GM23338 (cell line): ENCODE data around the gene PTGDR2. TPM values are rescaled to one million over a fixed set of nuclear protein-coding genes. Genes with fewer than 3 reads are reported as not detected.

ENCODE experiments used
- ATAC-seq: fragments of 200-7000 bp; cut with Tn5 transposase; 3 replicates; pipeline ENCODE4 v1.9.1; 2020
- DNase-seq: peaks from one replicate; pipeline ENCODE4 v3.0.0-alpha.2; 2015; ENCODE audit warnings: low spot score
- H2AFZ ChIP-seq: fragments of 200-600 bp; sonication (generic); 2 replicates; pipeline ENCODE4 v1.8.0; 2016; ENCODE audit warnings: antibody characterized with exemption, mild to moderate bottlenecking, moderate library complexity
- H3F3A ChIP-seq: fragments of 200-600 bp; sonication (generic); replicated peaks from 2 replicates; pipeline ENCODE4 v1.8.0; 2017; ENCODE audit warnings: antibody characterized with exemption, mixed run types, low read depth
- H3K27ac ChIP-seq: fragments of 200-600 bp; sonication (generic); 2 replicates; pipeline ENCODE4 v1.6.1; 2016; ENCODE audit warnings: low read depth
- H3K27me3 ChIP-seq: fragments of 200-600 bp; sonication (generic); 2 replicates; pipeline ENCODE4 v1.8.0; 2016; ENCODE audit warnings: mild to moderate bottlenecking, mixed run types, moderate library complexity; ENCODE audit not compliant: insufficient read depth
- H3K36me3 ChIP-seq: fragments of 200-600 bp; sonication (generic); 2 replicates; pipeline ENCODE4 v1.8.0; 2016; ENCODE audit warnings: mild to moderate bottlenecking; ENCODE audit not compliant: insufficient read depth
- H3K4me1 ChIP-seq: fragments of 200-600 bp; sonication (generic); 2 replicates; pipeline ENCODE4 v1.8.0; 2016; ENCODE audit warnings: mild to moderate bottlenecking, moderate library complexity; ENCODE audit not compliant: insufficient read depth
- H3K4me2 ChIP-seq: fragments of 200-600 bp; sonication (generic); 2 replicates; pipeline ENCODE4 v1.7.1; 2017; ENCODE audit warnings: mixed run types
- H3K4me3 ChIP-seq: fragments of 200-600 bp; sonication (generic); 2 replicates; pipeline ENCODE4 v1.6.1; 2016; ENCODE audit warnings: mixed run types
- H3K79me2 ChIP-seq: fragments of 200-600 bp; sonication (generic); replicated peaks from 2 replicates; pipeline ENCODE4 v1.8.0; 2017; ENCODE audit warnings: mild to moderate bottlenecking; ENCODE audit not compliant: insufficient read depth
- H3K9me2 ChIP-seq: fragments of 200-600 bp; sonication (generic); 2 replicates; pipeline ENCODE4 v1.8.0; 2017; ENCODE audit not compliant: insufficient read depth
- H4K20me1 ChIP-seq: fragments of 200-600 bp; sonication (generic); replicated peaks from 2 replicates; pipeline ENCODE4 v1.8.0; 2017; ENCODE audit warnings: mild to moderate bottlenecking; ENCODE audit not compliant: insufficient read depth
- H3K27ac Mint-ChIP-seq: 2 replicates; pipeline ENCODE4 v1.8.0; 2020; ENCODE audit warnings: inconsistent platforms, mild to moderate bottlenecking, moderate library complexity, mixed read lengths
- H3K27me3 Mint-ChIP-seq: 3 replicates; pipeline ENCODE4 v1.8.0; 2022; ENCODE audit warnings: low read depth, mild to moderate bottlenecking, moderate library complexity, mixed read lengths, inconsistent platforms; ENCODE audit not compliant: insufficient read depth, poor library complexity
- H3K36me3 Mint-ChIP-seq: 3 replicates; pipeline ENCODE4 v1.8.0; 2021; ENCODE audit warnings: low read depth, mild to moderate bottlenecking, inconsistent platforms, moderate library complexity, mixed read lengths
- H3K4me1 Mint-ChIP-seq: 3 replicates; pipeline ENCODE4 v1.8.0; 2020; ENCODE audit warnings: mild to moderate bottlenecking, inconsistent platforms, mixed read lengths
- H3K4me3 Mint-ChIP-seq: 3 replicates; pipeline ENCODE4 v1.8.0; 2021; ENCODE audit warnings: moderate library complexity, mild to moderate bottlenecking, inconsistent platforms, mixed read lengths
- H3K9me3 Mint-ChIP-seq: 3 replicates; pipeline ENCODE4 v1.8.0; 2020; ENCODE audit warnings: moderate library complexity, mild to moderate bottlenecking, inconsistent platforms, mixed read lengths
- CREB1 ChIP-seq: fragments of 250-450 bp; sonication (Bioruptor Pico); IDR thresholded peaks from 2 replicates; pipeline ENCODE4 v1.5.0; 2020; ENCODE audit warnings: low read depth, mild to moderate bottlenecking, moderate library complexity
- ETS1 ChIP-seq: IDR thresholded peaks from 2 replicates; pipeline ENCODE4 v1.6.1; 2016; ENCODE audit warnings: antibody characterized with exemption
- JUNB ChIP-seq: IDR thresholded peaks from one replicate; pipeline ENCODE4 v1.6.1; 2016; ENCODE audit warnings: antibody characterized with exemption; ENCODE audit not compliant: unreplicated experiment
- polyA plus RNA-seq: library from polyadenylated mRNA; unstranded; fragments of >200 nt; fragmentation: Nextera tagmentation; extraction: Ambion mirVana; gene quantifications from 2 replicates; pipeline ENCODE4 v1.2.1, GENCODE V29; 2016
- total RNA-seq: library from RNA; depleted of rRNA; stranded (reverse); fragments of >200 nt; shearing (Covaris generic); gene quantifications from 2 replicates; pipeline ENCODE4 v1.2.3, GENCODE V29; 2014
- TF ChIP-seq, protein P1 (sequence below), 2 experiments: fragments of 200-600 bp in 1 of 2; sonication (generic) in 1 of 2; conservative IDR thresholded peaks; 2 replicates each; pipeline versions ENCODE4 v1.5.1 to v1.6.1; 2016 to 2017; ENCODE audit warnings: antibody characterized with exemption in 2 of 2, low read depth in 2 of 2, mild to moderate bottlenecking in 2 of 2, moderate library complexity in 1 of 2
- TF ChIP-seq, protein P2 (sequence below): fragments of 250-450 bp; sonication (Bioruptor Pico); IDR thresholded peaks from 2 replicates; pipeline ENCODE4 v1.5.0; 2020; ENCODE audit warnings: mild to moderate bottlenecking, moderate library complexity

PTGDR2 gene
- total and polyA plus RNA-seq, 2 experiments from 2014 or later, result 0.24 to 0.73 TPM

DNA sequence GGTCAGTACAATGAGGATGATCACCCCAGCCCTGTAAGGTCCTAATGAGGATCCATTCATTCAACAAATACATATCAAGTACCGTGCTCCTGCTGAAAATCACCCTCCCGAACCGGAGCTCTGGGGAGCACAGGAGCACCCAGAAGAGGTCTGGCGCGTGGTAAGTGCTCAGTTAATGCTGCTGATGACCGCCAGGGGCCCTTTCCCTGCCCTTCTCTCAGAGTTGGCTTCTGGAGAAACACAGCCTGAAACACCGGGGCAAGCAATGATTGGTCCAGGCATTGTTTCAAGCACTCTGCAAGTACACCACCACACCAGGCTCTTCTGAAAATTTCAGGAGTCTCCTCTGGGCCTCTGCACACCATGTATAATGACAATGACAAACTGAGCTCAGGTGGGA, 17.6 kb downstream of the PTGDR2 start:
- ATAC-seq (peak; percentile 74), DNase-seq (peak; percentile 76)
- no peak overlapping the region for H3K4me2 ChIP-seq
- H3F3A ChIP-seq, result no peaks in the 10 kb centered on the region
- Mint-ChIP-seq H3K27ac (no peak overlapping the region), H3K4me1 (peaks cover 13% of the 10 kb centered on the region), H3K4me3 (no peak overlapping the region), H3K27me3 (peaks cover 21% of the 10 kb centered on the region), H3K36me3 (no peaks in the 10 kb centered on the region), H3K9me3 (no peaks in the 10 kb centered on the region; the same call in 1 of the 3 replicates)
- peaks cover 11% of the 10 kb centered on the region for H3K79me2 ChIP-seq
- peaks cover 6% of the 10 kb centered on the region for H3K4me1 ChIP-seq
- H3K27me3 ChIP-seq, result no peaks in the 10 kb centered on the region
- no peak overlapping the region for H3K27ac ChIP-seq
- 0 out of 2 replicates have a peak overlapping the region, but pooled peaks have one; percentile 43 for H2AFZ ChIP-seq
- no peak overlapping the region for H3K4me3 ChIP-seq
- TF ChIP-seq, protein P1, sequence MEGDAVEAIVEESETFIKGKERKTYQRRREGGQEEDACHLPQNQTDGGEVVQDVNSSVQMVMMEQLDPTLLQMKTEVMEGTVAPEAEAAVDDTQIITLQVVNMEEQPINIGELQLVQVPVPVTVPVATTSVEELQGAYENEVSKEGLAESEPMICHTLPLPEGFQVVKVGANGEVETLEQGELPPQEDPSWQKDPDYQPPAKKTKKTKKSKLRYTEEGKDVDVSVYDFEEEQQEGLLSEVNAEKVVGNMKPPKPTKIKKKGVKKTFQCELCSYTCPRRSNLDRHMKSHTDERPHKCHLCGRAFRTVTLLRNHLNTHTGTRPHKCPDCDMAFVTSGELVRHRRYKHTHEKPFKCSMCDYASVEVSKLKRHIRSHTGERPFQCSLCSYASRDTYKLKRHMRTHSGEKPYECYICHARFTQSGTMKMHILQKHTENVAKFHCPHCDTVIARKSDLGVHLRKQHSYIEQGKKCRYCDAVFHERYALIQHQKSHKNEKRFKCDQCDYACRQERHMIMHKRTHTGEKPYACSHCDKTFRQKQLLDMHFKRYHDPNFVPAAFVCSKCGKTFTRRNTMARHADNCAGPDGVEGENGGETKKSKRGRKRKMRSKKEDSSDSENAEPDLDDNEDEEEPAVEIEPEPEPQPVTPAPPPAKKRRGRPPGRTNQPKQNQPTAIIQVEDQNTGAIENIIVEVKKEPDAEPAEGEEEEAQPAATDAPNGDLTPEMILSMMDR (conservative IDR thresholded peaks at IDR 0.05; ENCODE audit: low read depth in 2 of 2), result peak; percentile 52 to 65
- TF ChIP-seq CREB1 (CRISPR knock-in tag), result no peak
- H3K9me2 ChIP-seq, result 0 out of 2 replicates have a peak, but pooled peaks cover 4% of the 10 kb centered on the region
- peaks cover 2% of the 10 kb centered on the region for H4K20me1 ChIP-seq
- no peaks in the 10 kb centered on the region for H3K36me3 ChIP-seq

DNA sequence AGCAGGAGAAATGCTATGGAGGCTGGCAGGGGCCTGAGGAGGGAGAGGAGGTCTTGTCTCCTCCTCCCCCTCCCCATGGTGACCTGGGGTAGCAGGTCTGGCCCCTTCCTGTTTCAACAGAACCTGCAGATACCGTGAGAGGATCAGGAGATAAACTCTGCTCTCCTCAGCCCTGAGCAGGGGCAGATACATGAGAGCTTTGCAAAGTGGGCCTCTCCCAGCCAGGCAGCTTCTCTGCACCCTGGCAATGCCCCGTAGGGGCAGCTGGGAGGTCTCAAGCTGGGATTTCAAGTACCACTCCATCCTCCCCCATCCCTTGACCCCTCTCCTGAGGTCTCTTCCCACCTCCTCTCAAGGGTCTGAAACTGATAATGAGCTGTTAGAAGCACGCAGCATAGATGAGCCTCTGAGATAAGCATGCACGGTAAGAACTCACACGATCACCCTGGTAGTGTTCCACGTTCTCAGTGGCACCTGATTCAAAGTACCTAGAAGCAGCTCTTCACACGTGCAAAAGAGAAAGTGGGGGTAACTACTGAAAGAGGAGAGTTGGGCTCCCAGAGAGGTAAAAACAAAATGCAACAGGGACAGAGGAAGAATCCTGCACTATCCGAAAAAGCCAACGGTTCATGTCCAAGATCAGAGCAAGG, 18.8 kb downstream of the PTGDR2 start:
- ATAC-seq (no peak), DNase-seq (no peak)
- Mint-ChIP-seq H3K36me3 (no peaks in the 10 kb centered on the region), H3K4me3 (no peak overlapping the region), H3K27ac (no peak overlapping the region), H3K9me3 (no peaks in the 10 kb centered on the region; the same call in 1 of the 3 replicates), H3K27me3 (peaks cover 16% of the 10 kb centered on the region), H3K4me1 (peaks cover 13% of the 10 kb centered on the region)
- no peaks in the 10 kb centered on the region for H3K27me3 ChIP-seq
- H3K36me3 ChIP-seq, result no peaks in the 10 kb centered on the region
- H3K4me1 ChIP-seq, result peaks cover 4% of the 10 kb centered on the region
- H4K20me1 ChIP-seq, result no peaks in the 10 kb centered on the region; the same call in 1 of the 2 replicates
- 0 out of 2 replicates have a peak, but pooled peaks cover 4% of the 10 kb centered on the region for H3K9me2 ChIP-seq
- H3K79me2 ChIP-seq, result no peaks in the 10 kb centered on the region
- no peak overlapping the region for H3K4me3 ChIP-seq
- no peak overlapping the region for H3K27ac ChIP-seq
- H3F3A ChIP-seq, result no peaks in the 10 kb centered on the region
- H3K4me2 ChIP-seq, result no peak overlapping the region
- H2AFZ ChIP-seq, result no peak overlapping the region
- TF ChIP-seq ETS1 (no peak), JUNB (no peak)
- TF ChIP-seq, protein P1 (conservative IDR thresholded peaks at IDR 0.05; ENCODE audit: low read depth in 2 of 2), result no peak
- TF ChIP-seq, protein P2, sequence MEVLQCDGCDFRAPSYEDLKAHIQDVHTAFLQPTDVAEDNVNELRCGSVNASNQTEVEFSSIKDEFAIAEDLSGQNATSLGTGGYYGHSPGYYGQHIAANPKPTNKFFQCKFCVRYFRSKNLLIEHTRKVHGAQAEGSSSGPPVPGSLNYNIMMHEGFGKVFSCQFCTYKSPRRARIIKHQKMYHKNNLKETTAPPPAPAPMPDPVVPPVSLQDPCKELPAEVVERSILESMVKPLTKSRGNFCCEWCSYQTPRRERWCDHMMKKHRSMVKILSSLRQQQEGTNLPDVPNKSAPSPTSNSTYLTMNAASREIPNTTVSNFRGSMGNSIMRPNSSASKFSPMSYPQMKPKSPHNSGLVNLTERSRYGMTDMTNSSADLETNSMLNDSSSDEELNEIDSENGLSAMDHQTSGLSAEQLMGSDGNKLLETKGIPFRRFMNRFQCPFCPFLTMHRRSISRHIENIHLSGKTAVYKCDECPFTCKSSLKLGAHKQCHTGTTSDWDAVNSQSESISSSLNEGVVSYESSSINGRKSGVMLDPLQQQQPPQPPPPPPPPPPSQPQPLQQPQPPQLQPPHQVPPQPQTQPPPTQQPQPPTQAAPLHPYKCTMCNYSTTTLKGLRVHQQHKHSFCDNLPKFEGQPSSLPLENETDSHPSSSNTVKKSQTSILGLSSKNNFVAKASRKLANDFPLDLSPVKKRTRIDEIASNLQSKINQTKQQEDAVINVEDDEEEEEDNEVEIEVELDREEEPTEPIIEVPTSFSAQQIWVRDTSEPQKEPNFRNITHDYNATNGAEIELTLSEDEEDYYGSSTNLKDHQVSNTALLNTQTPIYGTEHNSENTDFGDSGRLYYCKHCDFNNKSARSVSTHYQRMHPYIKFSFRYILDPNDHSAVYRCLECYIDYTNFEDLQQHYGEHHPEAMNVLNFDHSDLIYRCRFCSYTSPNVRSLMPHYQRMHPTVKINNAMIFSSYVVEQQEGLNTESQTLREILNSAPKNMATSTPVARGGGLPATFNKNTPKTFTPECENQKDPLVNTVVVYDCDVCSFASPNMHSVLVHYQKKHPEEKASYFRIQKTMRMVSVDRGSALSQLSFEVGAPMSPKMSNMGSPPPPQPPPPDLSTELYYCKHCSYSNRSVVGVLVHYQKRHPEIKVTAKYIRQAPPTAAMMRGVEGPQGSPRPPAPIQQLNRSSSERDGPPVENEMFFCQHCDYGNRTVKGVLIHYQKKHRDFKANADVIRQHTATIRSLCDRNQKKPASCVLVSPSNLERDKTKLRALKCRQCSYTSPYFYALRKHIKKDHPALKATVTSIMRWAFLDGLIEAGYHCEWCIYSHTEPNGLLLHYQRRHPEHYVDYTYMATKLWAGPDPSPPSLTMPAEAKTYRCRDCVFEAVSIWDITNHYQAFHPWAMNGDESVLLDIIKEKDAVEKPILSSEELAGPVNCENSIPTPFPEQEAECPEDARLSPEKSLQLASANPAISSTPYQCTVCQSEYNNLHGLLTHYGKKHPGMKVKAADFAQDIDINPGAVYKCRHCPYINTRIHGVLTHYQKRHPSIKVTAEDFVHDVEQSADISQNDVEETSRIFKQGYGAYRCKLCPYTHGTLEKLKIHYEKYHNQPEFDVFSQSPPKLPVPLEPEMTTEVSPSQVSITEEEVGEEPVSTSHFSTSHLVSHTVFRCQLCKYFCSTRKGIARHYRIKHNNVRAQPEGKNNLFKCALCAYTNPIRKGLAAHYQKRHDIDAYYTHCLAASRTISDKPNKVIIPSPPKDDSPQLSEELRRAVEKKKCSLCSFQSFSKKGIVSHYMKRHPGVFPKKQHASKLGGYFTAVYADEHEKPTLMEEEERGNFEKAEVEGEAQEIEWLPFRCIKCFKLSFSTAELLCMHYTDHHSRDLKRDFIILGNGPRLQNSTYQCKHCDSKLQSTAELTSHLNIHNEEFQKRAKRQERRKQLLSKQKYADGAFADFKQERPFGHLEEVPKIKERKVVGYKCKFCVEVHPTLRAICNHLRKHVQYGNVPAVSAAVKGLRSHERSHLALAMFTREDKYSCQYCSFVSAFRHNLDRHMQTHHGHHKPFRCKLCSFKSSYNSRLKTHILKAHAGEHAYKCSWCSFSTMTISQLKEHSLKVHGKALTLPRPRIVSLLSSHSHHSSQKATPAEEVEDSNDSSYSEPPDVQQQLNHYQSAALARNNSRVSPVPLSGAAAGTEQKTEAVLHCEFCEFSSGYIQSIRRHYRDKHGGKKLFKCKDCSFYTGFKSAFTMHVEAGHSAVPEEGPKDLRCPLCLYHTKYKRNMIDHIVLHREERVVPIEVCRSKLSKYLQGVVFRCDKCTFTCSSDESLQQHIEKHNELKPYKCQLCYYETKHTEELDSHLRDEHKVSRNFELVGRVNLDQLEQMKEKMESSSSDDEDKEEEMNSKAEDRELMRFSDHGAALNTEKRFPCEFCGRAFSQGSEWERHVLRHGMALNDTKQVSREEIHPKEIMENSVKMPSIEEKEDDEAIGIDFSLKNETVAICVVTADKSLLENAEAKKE (CRISPR knock-in tag), result no peak
